ENCODE measurements around the gene NPY5R.

- TF ChIP-seq CTCF (conservative IDR thresholded peaks at IDR 0.05; ENCODE audit: low read depth, low read length) (no peak), EZH2 (IDR thresholded peaks at IDR 0.05; ENCODE audit: borderline replicate concordance, low read depth, low read length, poor library complexity, severe bottlenecking) (no peak)
These were observed 35.0 kb downstream of the NPY5R start for GRCh38 chr4:163378661-163379060.

All from A673 (cell line).